ENCODE data around the gene PICALM.

- TF ChIP-seq CTCF (conservative IDR thresholded peaks at IDR 0.05; ENCODE audit: low read length) (no peak), EZH2phosphoT487 (IDR thresholded peaks at IDR 0.05; ENCODE audit: borderline replicate concordance) (no peak)
Measured at GRCh38 chr11:86068951-86069407, at the start of gene PICALM.

Measured in Loucy (cell line).